ENCODE measurements around the gene KCNK3.
"Not testable (repeated sequence)": the region's sequence is repeated elsewhere in the genome, so short reads cannot be mapped to it uniquely, and the experiment has no call there.

KCNK3 gene

GRCh38 chr2:26735097-26735496 lies 42.6 kb downstream of the KCNK3 start:
- no peak for DNase-seq

GRCh38 chr2:26735883-26736588 lies 43.5 kb downstream of the KCNK3 start:
- DNase-seq, result no peak

- DNase-seq, result no peak
Measured at GRCh38 chr2:26737221-26737620, 44.7 kb downstream of the KCNK3 start.

GRCh38 chr2:26738481-26738880 lies 46.0 kb downstream of the KCNK3 start:
- no peak for DNase-seq

- DNase-seq, result no peak
Measured at GRCh38 chr2:26739514-26739913, 47.0 kb downstream of the KCNK3 start.

GRCh38 chr2:26740346-26740745 lies 47.8 kb downstream of the KCNK3 start:
- DNase-seq, result no peak

GRCh38 chr2:26740890-26741302 lies 48.4 kb downstream of the KCNK3 start:
- peak; percentile 21 for DNase-seq

- no peak for DNase-seq
Measured at GRCh38 chr2:26742048-26742770, 49.7 kb downstream of the KCNK3 start.

GRCh38 chr2:26743852-26744251 lies 51.3 kb downstream of the KCNK3 start:
- no peak for DNase-seq

GRCh38 chr2:26744953-26745352 lies 52.4 kb downstream of the KCNK3 start:
- no peak for DNase-seq

GRCh38 chr2:26745609-26746327 lies 53.2 kb downstream of the KCNK3 start:
- peak; percentile 65 for DNase-seq

GRCh38 chr2:26746934-26747333 lies 54.4 kb downstream of the KCNK3 start:
- DNase-seq, result no peak

- not testable (repeated sequence) for DNase-seq
Measured at GRCh38 chr2:26749787-26750420, 57.4 kb downstream of the KCNK3 start.

GRCh38 chr2:26750467-26750866 lies 57.9 kb downstream of the KCNK3 start:
- DNase-seq, result not testable (repeated sequence)

- DNase-seq, result no peak
Measured at GRCh38 chr2:26752656-26753055, 60.1 kb downstream of the KCNK3 start.

- DNase-seq, result no peak
Measured at GRCh38 chr2:26754539-26754938, 62.0 kb downstream of the KCNK3 start.

GRCh38 chr2:26754972-26755670 lies 62.6 kb downstream of the KCNK3 start:
- DNase-seq, result no peak

- DNase-seq, result no peak
Measured at GRCh38 chr2:26756337-26756736, 63.8 kb downstream of the KCNK3 start.

- no peak for DNase-seq
Measured at GRCh38 chr2:26757873-26758789, 65.6 kb downstream of the KCNK3 start.

GRCh38 chr2:26758790-26759321 lies 66.3 kb downstream of the KCNK3 start:
- DNase-seq, result no peak

GRCh38 chr2:26759845-26760244 lies 67.3 kb downstream of the KCNK3 start:
- no peak for DNase-seq

Measured in CD4-positive, alpha-beta T cell treated with Interleukin-15 for 1 hour (primary cell).